ENCODE results near the gene CENPP. TPM values are rescaled to one million over a fixed set of nuclear protein-coding genes. Genes with fewer than 3 reads are reported as not detected.

CENPP gene
- total and polyA plus RNA-seq, 4 donors: 0.62 to 8.7 (median 1.3) TPM

GRCh38 chr9:92658611-92659010 is 332.9 kb downstream of the CENPP start:
- no peak for DNase-seq (ENCODE audit: low spot score)
- Histone ChIP-seq H3K4me1 (ENCODE audit: control insufficient read depth in 4 of 4, insufficient read depth in 4 of 4, low read length in 3 of 4) (peaks cover 9 to 16% (median 11%) of the 10 kb centered on the region in 4 donors), H3K36me3 (ENCODE audit: control insufficient read depth in 4 of 4, insufficient read depth in 3 of 4, low read depth in 1 of 4, low read length in 3 of 4) (peaks cover 3 to 6% (median 4%) of the 10 kb centered on the region in 4 donors), H3K9me3 (ENCODE audit: control insufficient read depth in 4 of 4, low read length in 3 of 4) (no peaks in the 10 kb centered on the region), H3K27me3 (ENCODE audit: control insufficient read depth in 4 of 4, insufficient read depth in 4 of 4, low read length in 3 of 4) (no peaks in the 10 kb centered on the region), H3K4me3 (ENCODE audit: low read depth in 1 of 3, low read length in 3 of 3) (no peak overlapping the region), H3K9ac (ENCODE audit: low read depth in 1 of 2, low read length in 2 of 2) (no peak overlapping the region), H3K27ac (ENCODE audit: low read depth in 1 of 2, low read length in 2 of 2) (no peak overlapping the region)
- 98% methylated on average over 4 of the region's 4 CpGs for WGBS
- TF ChIP-seq, protein P1, sequence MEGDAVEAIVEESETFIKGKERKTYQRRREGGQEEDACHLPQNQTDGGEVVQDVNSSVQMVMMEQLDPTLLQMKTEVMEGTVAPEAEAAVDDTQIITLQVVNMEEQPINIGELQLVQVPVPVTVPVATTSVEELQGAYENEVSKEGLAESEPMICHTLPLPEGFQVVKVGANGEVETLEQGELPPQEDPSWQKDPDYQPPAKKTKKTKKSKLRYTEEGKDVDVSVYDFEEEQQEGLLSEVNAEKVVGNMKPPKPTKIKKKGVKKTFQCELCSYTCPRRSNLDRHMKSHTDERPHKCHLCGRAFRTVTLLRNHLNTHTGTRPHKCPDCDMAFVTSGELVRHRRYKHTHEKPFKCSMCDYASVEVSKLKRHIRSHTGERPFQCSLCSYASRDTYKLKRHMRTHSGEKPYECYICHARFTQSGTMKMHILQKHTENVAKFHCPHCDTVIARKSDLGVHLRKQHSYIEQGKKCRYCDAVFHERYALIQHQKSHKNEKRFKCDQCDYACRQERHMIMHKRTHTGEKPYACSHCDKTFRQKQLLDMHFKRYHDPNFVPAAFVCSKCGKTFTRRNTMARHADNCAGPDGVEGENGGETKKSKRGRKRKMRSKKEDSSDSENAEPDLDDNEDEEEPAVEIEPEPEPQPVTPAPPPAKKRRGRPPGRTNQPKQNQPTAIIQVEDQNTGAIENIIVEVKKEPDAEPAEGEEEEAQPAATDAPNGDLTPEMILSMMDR (IDR thresholded peaks at IDR 0.05; ENCODE audit: low read depth, low read length, missing input control): no peak
- TF ChIP-seq TAF1 (conservative IDR thresholded peaks at IDR 0.05) (no peak), GABPA (IDR thresholded peaks at IDR 0.05 in 1 of 2, conservative IDR thresholded peaks at IDR 0.05 in 1 of 2) (no peak), HNF4A (conservative IDR thresholded peaks at IDR 0.05) (no peak), HNF4G (IDR thresholded peaks at IDR 0.05) (no peak)
- TF ChIP-seq, protein P2, sequence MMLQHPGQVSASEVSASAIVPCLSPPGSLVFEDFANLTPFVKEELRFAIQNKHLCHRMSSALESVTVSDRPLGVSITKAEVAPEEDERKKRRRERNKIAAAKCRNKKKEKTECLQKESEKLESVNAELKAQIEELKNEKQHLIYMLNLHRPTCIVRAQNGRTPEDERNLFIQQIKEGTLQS (IDR thresholded peaks at IDR 0.05): no peak
- TF ChIP-seq, protein P3, sequence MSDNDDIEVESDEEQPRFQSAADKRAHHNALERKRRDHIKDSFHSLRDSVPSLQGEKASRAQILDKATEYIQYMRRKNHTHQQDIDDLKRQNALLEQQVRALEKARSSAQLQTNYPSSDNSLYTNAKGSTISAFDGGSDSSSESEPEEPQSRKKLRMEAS (IDR thresholded peaks at IDR 0.05): no peak
- TF ChIP-seq, protein P4, sequence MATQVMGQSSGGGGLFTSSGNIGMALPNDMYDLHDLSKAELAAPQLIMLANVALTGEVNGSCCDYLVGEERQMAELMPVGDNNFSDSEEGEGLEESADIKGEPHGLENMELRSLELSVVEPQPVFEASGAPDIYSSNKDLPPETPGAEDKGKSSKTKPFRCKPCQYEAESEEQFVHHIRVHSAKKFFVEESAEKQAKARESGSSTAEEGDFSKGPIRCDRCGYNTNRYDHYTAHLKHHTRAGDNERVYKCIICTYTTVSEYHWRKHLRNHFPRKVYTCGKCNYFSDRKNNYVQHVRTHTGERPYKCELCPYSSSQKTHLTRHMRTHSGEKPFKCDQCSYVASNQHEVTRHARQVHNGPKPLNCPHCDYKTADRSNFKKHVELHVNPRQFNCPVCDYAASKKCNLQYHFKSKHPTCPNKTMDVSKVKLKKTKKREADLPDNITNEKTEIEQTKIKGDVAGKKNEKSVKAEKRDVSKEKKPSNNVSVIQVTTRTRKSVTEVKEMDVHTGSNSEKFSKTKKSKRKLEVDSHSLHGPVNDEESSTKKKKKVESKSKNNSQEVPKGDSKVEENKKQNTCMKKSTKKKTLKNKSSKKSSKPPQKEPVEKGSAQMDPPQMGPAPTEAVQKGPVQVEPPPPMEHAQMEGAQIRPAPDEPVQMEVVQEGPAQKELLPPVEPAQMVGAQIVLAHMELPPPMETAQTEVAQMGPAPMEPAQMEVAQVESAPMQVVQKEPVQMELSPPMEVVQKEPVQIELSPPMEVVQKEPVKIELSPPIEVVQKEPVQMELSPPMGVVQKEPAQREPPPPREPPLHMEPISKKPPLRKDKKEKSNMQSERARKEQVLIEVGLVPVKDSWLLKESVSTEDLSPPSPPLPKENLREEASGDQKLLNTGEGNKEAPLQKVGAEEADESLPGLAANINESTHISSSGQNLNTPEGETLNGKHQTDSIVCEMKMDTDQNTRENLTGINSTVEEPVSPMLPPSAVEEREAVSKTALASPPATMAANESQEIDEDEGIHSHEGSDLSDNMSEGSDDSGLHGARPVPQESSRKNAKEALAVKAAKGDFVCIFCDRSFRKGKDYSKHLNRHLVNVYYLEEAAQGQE (IDR thresholded peaks at IDR 0.05): no peak

- peaks cover 9 to 16% (median 11%) of the 10 kb centered on the region in 4 donors for H3K4me1 ChIP-seq (ENCODE audit: control insufficient read depth in 4 of 4, insufficient read depth in 4 of 4, low read length in 3 of 4)
- H3K36me3 ChIP-seq (ENCODE audit: control insufficient read depth in 4 of 4, insufficient read depth in 3 of 4, low read depth in 1 of 4, low read length in 3 of 4): peaks cover 3 to 5% (median 4%) of the 10 kb centered on the region in 4 donors
- no peak for TF ChIP-seq RXRA (IDR thresholded peaks at IDR 0.05)
- TF ChIP-seq TAF1 (conservative IDR thresholded peaks at IDR 0.05): no peak
- TF ChIP-seq, protein P4 (IDR thresholded peaks at IDR 0.05): no peak
- no peak for TF ChIP-seq HNF4G (IDR thresholded peaks at IDR 0.05)
- TF ChIP-seq, protein P1 (IDR thresholded peaks at IDR 0.05; ENCODE audit: low read depth, low read length, missing input control): no peak
- no peak for TF ChIP-seq RAD21 (IDR thresholded peaks at IDR 0.05)
- TF ChIP-seq FOXA2 (IDR thresholded peaks at IDR 0.05): no peak
- TF ChIP-seq EGR1 (IDR thresholded peaks at IDR 0.05; ENCODE audit: low read depth in 2 of 2): no peak
- TF ChIP-seq, protein P3 (IDR thresholded peaks at IDR 0.05): no peak
- TF ChIP-seq SP1 (IDR thresholded peaks at IDR 0.05): no peak
- no peak for TF ChIP-seq GABPA (IDR thresholded peaks at IDR 0.05 in 1 of 2, conservative IDR thresholded peaks at IDR 0.05 in 1 of 2)
- TF ChIP-seq JUND (IDR thresholded peaks at IDR 0.05): no peak
- no peak overlapping the region for H3K27ac ChIP-seq (ENCODE audit: low read depth in 1 of 2, low read length in 2 of 2)
- H3K27me3 ChIP-seq (ENCODE audit: control insufficient read depth in 4 of 4, insufficient read depth in 4 of 4, low read length in 3 of 4): no peaks in the 10 kb centered on the region
- no peak overlapping the region for H3K9ac ChIP-seq (ENCODE audit: low read depth in 1 of 2, low read length in 2 of 2)
- H3K4me3 ChIP-seq (ENCODE audit: low read depth in 1 of 3, low read length in 3 of 3): no peak overlapping the region
- WGBS: 93% methylated on average over 10 of the region's 10 CpGs
- DNase-seq (ENCODE audit: low spot score): no peak
- H3K9me3 ChIP-seq (ENCODE audit: control insufficient read depth in 4 of 4, low read length in 3 of 4): no peaks in the 10 kb centered on the region
Observed at GRCh38 chr9:92659601-92660000, 333.8 kb downstream of the CENPP start.
